Neural progenitor cell (in vitro differentiated cells): ENCODE measurements around the gene PYROXD2.

Source experiments
- CTCF ChIP-seq: fragments of 200-600 bp; sonication (generic); IDR thresholded peaks from 2 replicates; pipeline ENCODE4 v1.5.1; 2017; ENCODE audit warnings: antibody characterized with exemption, mild to moderate bottlenecking
- EZH2 ChIP-seq: fragments of 200-600 bp; sonication (generic); IDR thresholded peaks from 2 replicates; pipeline ENCODE4 v1.6.1; 2017; ENCODE audit warnings: antibody characterized with exemption, mild to moderate bottlenecking, moderate library complexity

- no peak for TF ChIP-seq CTCF
- no peak for TF ChIP-seq EZH2
Observed at GRCh38 chr10:98365406-98366061, 49.4 kb downstream of the PYROXD2 start.
